ENCODE measurements around the gene ANKRD34C. TPM values are rescaled to one million over a fixed set of nuclear protein-coding genes. Genes with fewer than 3 reads are reported as not detected.

ANKRD34C gene
- total and polyA plus RNA-seq, 12 donors = 0.01 to 2.8 (median 0.39) TPM; not detected in 1

GRCh38 chr15:79292011-79292410 is 9.5 kb downstream of the ANKRD34C start:
- Histone ChIP-seq H3K27me3 (peaks cover 0 to 19% (median 0%) of the 10 kb centered on the region in 7 donors), H3K4me3 (no peak overlapping the region), H3K27ac (no peak overlapping the region), H3K4me1 (no peaks in the 10 kb centered on the region), H3K9me3 (no peaks in the 10 kb centered on the region), H3K36me3 (no peaks in the 10 kb centered on the region)
- ATAC-seq = no peak
- TF ChIP-seq CTCF (IDR thresholded peaks at IDR 0.05) = no peak
- no peak for DNase-seq
- 83 to 86% methylated on average over 4 of the region's 4 CpGs for WGBS, 2 donors
- intact Hi-C loops (cut with DNase I) = no loop called here

GRCh38 chr15:79294075-79294474 is 11.6 kb downstream of the ANKRD34C start:
- TF ChIP-seq CTCF (IDR thresholded peaks at IDR 0.05) = no peak
- 68 to 72% methylated on average over 7 of the region's 7 CpGs for WGBS, 2 donors
- DNase-seq (no peak), ATAC-seq (no peak)
- Histone ChIP-seq H3K9me3 (no peaks in the 10 kb centered on the region), H3K4me1 (no peaks in the 10 kb centered on the region), H3K36me3 (no peaks in the 10 kb centered on the region), H3K27ac (no peak overlapping the region), H3K4me3 (no peak overlapping the region), H3K27me3 (peaks cover 0 to 14% (median 4%) of the 10 kb centered on the region in 7 donors)
- intact Hi-C loops (cut with DNase I) = no loop called here

GRCh38 chr15:79296583-79296982 is 14.1 kb downstream of the ANKRD34C start:
- Histone ChIP-seq H3K9me3 (no peaks in the 10 kb centered on the region), H3K36me3 (no peaks in the 10 kb centered on the region), H3K27me3 (peaks cover 0 to 30% (median 5%) of the 10 kb centered on the region in 7 donors), H3K27ac (no peak overlapping the region), H3K4me3 (no peak overlapping the region), H3K4me1 (no peaks in the 10 kb centered on the region)
- 44% methylated on average over 4 of the region's 4 CpGs for WGBS, 2 donors
- DNase-seq = no peak
- TF ChIP-seq CTCF (IDR thresholded peaks at IDR 0.05) = no peak
- intact Hi-C loops (cut with DNase I) = no loop called here
- ATAC-seq = no peak

GRCh38 chr15:79299126-79299840 is 16.8 kb downstream of the ANKRD34C start:
- Histone ChIP-seq H3K27ac (no peak overlapping the region), H3K4me3 (no peak overlapping the region), H3K27me3 (peaks cover 0 to 47% (median 14%) of the 10 kb centered on the region in 7 donors), H3K4me1 (no peaks in the 10 kb centered on the region), H3K36me3 (no peaks in the 10 kb centered on the region), H3K9me3 (no peaks in the 10 kb centered on the region)
- 82 to 86% methylated on average over 7 of the region's 7 CpGs for WGBS, 2 donors
- no peak for ATAC-seq
- TF ChIP-seq CTCF (IDR thresholded peaks at IDR 0.05) = no peak
- intact Hi-C loops (cut with DNase I) = no loop called here
- no peak for DNase-seq
